GM12801 (cell line): ENCODE measurements around the gene NDUFB5.
A peak's percentile ranks its signal among the peaks of the same experiment; 100 is the strongest.

Experiments used
- TF ChIP-seq, protein P1 (sequence below): IDR thresholded peaks from one replicate; pipeline ENCODE4 v1.5.1; 2011; ENCODE audit warnings: control low read depth; ENCODE audit not compliant: insufficient read length; ENCODE audit errors: extremely low read depth

Gene NDUFB5

DNA sequence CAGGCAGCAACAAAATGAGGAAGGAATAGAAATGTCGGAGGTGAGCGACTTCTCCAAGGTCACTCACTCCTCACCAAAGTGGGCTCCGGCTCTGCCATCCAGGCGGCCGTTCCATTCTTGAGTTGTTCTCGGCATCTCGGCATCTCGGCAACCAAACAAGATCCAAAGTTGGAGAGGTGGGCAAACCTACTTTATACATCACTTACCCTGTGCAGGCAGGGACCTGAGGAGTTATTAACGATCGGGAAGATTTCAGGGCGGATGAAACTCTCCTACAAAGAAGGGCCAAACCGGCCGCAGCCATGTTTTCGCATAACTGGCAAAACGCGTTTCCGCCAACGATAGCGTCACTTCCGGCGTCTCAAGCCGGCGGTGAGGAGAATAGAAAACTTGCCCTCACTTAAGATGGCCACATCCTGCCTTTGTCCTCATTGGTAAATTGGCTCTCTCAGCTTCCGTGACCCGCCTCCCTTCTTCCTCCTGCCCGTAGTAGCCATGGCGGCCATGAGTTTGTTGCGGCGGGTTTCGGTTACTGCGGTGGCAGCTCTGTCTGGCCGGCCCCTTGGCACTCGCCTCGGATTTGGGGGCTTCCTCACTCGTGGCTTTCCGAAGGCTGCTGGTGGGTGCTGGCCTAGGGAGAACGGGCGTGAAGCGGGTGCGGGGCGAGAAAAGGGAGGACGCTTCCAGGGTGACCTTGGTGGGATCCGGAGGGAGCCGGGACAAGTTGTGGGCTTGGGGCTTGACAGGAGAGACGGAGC, at the start of gene NDUFB5, which contains the start of gene MRPL47:
Gene NDUFB5 (plus strand): TSS at position 474 of the 758 bp plus-strand sequence. CDS start 22 bp downstream, at position 496.
Gene MRPL47 (minus strand): TSS at position 318 of the 758 bp plus-strand sequence. CDS start 14 bp downstream, at position 304.
- TF ChIP-seq, protein P1, sequence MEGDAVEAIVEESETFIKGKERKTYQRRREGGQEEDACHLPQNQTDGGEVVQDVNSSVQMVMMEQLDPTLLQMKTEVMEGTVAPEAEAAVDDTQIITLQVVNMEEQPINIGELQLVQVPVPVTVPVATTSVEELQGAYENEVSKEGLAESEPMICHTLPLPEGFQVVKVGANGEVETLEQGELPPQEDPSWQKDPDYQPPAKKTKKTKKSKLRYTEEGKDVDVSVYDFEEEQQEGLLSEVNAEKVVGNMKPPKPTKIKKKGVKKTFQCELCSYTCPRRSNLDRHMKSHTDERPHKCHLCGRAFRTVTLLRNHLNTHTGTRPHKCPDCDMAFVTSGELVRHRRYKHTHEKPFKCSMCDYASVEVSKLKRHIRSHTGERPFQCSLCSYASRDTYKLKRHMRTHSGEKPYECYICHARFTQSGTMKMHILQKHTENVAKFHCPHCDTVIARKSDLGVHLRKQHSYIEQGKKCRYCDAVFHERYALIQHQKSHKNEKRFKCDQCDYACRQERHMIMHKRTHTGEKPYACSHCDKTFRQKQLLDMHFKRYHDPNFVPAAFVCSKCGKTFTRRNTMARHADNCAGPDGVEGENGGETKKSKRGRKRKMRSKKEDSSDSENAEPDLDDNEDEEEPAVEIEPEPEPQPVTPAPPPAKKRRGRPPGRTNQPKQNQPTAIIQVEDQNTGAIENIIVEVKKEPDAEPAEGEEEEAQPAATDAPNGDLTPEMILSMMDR: no peak

DNA sequence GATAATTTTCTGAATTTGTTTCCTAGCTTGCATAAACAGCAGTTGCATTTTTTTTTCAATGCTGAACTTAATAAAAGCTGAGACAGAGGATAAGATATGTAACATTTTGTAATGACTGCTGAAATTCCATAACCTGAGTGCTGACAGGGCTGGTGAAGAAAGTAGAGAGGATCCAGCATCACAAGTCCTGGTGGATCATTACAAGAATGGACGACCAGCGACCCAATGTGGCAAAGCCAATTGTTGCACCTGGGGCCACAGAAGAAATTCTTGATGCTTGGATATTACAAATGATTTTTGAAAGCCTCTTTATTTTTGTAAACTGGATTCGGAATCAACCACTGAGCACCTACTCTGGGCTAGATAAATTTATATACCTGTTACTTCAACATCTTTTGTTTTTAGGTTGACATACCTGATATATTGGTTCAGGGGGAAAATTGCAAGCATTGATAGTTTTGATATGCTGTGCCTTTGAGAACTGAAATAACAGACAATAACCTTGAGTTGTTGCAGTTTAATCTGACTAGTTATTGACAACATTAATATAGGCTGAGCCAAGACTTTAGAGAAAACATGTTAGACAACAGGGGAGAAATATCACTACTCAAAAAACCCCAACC, 45.7 kb upstream of the NDUFB5 start:
- TF ChIP-seq, protein P1: peak; percentile 74

DNA sequence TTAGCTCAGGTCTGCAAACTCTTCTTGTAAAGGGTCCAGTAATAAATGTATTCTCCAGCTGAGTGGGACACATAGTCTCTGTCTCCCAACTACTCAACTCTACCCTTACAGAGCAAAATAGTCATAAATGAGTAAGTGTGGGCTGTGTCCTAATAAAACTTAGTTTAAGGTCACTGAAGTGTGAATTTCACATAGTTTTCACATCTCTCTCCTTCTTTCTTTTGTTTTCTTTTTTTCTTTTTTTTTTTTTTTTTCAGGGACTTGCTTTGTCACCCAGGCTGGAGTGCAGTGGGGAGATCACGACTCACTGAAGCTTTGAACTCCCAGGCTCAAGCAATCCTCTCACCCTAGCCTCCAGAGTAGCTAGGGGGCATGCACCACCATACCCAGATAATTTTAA, 43.8 kb upstream of the NDUFB5 start:
- TF ChIP-seq, protein P1: no peak

DNA sequence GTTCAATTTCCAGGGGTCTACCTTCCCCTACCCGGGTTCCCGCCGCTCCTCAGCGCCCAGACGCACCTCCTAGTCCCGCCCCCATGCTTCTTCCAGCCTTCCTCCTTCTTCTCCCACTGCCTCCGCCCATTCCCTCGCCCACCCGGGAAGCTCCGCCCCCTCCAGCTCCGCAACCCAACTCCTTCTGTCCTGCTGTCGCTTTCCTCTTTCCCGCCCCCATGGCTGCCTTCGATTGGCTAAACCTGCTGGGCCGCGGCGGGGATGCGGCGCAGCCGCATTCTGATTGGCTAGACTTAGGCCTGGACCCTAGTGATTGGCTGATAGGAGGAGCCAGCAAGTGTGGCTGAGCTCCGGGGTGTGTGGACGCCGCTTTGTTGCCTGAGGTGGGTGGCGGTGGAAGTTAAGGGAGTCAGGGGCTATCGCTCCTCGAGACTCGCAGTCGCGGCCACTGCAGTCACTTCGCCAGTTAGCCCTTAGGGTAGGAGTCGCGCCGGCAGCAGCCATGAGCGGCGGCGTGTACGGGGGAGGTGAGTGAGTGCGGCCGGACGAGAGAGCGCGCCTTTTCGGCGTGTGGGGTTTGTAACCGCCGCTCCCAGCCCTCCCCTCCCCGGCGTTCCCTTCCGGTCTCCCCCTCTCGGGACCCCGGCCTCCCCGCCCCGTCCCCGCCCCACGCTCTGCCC, 41.9 kb upstream of the NDUFB5 start, which contains the start of gene ACTL6A:
Gene ACTL6A (plus strand): TSS at position 336 of the 680 bp plus-strand sequence. CDS start 167 bp downstream, at position 503.
- TF ChIP-seq, protein P1: no peak

DNA sequence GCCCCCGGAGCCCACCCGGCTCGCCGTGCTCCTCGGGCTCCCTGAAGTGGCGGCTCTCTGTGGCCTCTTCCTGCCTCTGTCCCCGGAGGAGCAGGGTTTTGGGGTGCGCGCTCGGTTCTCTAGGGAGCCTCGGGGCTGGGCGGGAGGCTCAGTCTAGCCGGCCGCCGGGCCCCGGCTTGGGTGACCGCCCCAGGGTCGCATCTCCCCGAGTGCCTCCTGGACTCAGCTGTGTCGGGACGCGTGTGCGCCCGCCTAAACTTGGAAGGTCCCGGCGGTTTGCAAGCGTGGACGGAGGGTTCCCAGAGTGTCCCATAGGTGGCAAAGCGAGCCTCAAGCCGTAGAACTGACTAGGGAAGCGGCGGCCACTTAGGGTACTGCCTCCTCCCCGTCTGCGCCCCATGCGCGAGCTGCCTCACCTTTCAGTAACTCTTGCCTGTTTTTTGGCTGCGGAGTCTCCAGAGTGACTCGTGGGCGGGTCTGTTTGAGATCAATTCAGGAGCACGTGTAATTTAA, 41.3 kb upstream of the NDUFB5 start:
- TF ChIP-seq, protein P1: no peak

DNA sequence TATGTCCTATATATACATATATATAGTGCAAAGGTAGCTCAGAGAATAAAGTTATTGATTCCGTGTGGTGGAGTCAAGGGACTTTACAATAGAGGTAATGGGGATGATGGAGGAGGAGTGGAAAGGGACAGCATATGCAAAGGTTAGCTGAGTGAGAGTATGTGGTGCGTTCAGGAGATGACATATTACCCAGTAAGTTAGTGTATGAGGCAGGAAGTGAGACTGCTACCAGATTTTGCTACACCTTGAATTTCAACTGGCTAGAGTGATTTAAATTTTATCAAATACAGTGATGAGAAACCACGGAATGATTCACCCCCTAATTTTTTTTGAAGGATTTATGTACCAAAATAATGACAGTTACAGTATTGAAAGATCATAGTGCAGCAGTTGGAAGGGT, 39.1 kb upstream of the NDUFB5 start:
- TF ChIP-seq, protein P1: no peak

DNA sequence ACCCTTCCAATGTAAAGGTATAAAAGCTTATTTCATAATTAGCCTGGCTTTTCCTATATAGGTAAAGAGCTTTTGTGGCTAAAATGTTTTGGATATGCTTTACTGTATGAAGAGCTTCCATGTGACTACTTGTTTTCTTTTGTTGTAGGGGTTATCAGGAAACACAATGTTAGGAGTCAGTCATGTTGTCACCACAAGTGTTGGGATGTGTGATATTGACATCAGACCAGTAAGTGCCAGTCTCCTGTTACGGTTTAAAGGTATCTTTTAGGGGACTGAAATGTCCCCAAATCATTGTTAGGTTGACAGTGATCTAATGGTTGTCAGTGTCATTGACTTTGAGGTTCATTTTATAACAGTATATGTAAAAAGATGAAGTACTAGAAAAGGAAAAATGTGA, 23.6 kb upstream of the NDUFB5 start:
- TF ChIP-seq, protein P1: no peak
